HG03439 (cell line): ENCODE results near the gene DCAF7.
A peak's percentile ranks its signal among the peaks of the same experiment; 100 is the strongest.

Source experiments
- ATAC-seq: cut with Tn5 transposase; IDR thresholded peaks from one replicate; pipeline ENCODE4 v1.9.1; 2021; ENCODE audit warnings: mild to moderate bottlenecking, moderate library complexity; ENCODE audit not compliant: unreplicated experiment

The DCAF7 gene, protein sequence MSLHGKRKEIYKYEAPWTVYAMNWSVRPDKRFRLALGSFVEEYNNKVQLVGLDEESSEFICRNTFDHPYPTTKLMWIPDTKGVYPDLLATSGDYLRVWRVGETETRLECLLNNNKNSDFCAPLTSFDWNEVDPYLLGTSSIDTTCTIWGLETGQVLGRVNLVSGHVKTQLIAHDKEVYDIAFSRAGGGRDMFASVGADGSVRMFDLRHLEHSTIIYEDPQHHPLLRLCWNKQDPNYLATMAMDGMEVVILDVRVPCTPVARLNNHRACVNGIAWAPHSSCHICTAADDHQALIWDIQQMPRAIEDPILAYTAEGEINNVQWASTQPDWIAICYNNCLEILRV

DNA sequence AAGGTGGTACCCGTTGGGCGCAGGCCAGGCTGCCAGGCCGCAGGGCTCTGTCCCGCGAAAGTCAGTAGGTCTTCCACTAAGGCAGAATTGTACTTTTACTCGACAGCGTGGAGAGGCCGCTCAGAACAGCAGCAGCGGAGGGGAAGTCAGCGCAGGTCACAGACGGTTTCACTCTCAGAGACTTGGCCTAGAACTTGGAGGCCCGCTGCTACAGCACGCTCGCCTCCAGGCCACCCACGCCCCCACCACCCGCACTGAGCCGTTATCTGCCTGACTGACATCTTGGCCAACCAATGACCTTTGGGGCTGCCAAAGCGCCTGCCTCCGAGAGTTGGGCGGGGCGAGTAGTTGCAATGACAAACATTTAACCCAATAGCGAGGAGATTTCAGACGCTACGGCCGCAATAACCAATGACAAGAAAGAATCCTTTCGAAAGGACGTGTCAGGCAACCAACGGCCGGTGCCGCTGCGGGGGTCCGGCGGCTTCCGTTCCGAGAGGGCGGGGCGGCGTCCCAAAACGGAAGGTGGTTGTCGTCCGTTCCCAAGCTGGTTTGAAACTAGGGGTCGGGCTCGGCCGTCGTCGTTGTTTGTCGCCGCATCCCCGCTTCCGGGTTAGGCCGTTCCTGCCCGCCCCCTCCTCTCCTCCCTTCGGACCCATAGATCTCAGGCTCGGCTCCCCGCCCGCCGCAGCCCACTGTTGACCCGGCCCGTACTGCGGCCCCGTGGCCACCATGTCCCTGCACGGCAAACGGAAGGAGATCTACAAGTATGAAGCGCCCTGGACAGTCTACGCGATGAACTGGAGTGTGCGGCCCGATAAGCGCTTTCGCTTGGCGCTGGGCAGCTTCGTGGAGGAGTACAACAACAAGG is at the start of gene DCAF7:
TSS of gene DCAF7 (plus strand) at position 532 of the 871 bp plus-strand sequence. CDS start at position 733, 201 bp downstream.
- peak; percentile 94 for ATAC-seq

DNA sequence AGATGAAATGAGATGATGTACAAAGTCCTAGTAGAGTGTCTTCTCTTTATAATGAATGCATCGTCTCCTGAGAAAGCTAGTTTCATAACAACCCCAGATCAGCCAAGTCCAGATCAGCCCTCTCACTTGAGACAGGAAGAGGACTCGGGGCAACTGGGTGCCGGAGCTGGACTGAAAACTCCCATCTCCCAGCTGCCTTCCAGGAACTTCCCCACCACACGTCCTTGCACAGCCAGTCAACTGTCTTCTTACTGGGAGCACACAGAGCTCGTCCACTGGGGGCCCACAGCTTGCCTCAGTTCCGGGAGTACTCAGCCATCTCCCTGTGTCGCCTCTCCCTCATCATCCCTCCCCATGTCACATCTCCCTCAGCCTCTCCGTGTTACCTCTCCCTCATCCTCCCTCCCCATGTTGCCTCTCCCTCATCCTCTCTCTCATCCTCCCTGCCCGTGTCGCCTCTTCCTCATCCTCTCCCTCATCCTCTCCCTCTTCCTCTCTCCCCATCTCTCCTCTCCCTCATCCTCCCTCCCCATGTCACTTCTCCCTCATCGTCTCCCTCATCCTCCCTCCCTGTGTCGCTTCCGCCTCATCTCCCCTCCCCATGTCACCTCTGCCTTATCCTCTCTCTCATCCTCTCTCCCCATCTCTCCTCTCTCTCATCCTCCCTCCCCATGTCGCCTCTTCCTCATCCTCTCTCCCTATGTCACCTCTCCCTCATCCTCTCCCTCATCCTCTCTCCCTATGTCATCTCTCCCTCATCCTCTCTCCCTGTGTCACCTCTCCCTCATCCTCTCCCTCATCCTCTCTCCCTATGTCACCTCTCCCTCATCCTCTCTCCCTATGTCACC is 49.5 kb upstream of the DCAF7 start:
- ATAC-seq: no peak

DNA sequence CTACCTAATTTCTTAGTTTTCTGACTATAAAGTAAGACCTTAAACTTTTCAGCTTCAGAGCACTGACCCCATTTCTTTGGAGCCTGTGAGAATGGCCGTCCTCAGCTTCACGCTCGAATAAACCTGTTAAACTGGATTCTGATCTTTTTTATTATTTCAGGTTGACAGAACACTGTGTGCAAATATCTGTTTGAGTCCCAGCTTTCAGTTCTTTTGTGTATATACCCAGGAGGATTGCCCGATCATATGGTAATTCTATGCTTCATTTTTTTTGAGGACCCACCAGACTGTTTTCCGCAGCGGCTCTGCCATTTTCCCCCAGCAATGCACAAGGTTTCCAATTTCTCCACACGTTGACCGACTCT is 47.0 kb upstream of the DCAF7 start:
- no peak for ATAC-seq

DNA sequence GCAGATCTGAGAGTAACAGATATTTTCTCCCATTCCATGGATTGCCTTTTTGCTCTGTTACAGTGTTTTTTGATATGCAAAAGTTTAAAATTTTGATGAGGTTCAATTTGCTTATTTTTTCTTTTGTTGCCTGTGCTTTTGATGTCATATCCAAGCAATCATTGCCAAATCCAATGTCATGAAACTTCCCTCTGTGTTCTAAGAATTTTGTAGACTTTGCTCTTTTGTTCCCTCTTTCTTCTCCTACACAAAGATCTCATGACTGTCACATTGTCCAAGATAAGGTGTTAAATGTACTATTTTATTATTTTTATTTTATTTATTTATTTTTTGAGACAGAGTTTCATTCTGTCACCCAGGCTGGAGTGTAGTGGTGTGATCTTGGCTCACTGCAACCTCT is 46.0 kb upstream of the DCAF7 start:
- no peak for ATAC-seq

DNA sequence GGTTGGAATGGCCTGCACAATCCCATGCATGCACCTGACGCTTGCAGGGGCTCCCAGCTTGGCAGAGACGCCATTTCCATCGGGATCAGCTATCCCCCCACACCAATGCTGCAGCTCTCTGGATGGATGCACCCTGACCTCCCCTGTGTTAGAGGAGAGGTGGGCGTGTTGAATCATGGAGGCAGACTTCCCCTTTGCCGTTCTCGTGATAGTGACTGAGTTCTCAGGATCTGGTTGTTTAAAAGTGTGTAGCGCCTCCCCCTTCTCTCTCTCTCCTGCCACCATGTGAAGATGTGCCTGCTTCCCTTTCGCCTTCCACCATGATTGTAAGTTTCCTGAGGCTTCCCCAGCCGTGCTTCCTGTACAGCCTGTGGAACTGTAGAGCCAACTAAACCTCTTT is 44.9 kb upstream of the DCAF7 start:
- no peak for ATAC-seq

DNA sequence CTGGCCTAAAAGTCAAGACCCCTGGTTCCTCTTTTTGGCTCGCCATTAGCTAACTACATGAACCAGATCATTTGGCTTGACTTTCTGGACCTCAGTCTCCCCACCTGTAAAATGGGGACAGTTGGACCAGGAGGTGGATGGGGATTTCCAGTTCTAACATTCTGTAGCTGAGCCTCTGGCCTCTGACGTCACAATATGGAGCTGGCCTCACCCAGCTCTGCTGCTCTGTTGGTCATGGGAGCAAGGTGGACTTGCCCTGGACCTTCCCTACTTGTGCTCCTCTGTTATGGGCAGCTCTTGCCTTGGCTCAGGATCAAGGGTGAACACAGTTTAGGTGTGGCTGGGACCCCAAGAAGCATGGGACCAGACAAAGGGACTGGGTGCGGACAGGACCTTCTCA is 43.6 kb upstream of the DCAF7 start:
- ATAC-seq: no peak

DNA sequence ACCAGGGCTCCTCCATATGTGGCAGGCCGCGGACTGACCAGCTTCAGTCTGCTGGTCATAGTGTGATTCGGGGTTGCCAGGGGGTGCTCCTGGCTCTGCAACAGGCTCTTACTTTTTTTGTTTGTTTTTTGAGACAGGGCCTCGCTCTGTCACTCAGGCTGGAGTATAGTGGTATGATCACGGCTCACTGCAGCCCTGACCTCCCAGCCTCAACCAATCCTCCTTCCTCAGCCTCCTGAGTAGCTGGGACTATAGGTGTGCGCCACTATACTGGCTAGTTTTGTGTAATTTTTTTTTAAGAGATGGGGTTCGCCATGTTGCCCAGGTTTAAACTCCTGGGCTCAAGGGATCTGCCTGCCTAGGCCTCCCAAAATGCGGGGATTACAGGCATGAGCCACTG is 38.9 kb upstream of the DCAF7 start:
- no peak for ATAC-seq

DNA sequence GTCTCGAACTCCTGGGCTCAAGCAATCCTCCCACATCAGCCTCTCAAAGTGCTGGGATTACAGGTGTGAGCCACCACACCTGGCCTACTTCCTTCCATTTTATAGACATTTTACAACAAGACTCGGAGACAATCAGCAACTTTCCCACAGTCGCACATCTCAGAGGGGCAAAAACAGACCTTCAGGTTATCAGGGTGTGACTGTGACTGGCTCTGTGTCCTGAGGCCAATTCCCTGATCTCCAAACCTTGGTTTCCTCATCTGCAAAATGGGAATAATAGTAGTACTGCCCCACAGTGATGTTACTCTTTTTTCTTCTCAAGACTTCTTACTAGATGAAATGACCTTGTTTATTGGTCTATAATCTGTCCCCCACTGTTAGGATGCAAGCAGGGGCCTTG is 37.9 kb upstream of the DCAF7 start:
- no peak for ATAC-seq

DNA sequence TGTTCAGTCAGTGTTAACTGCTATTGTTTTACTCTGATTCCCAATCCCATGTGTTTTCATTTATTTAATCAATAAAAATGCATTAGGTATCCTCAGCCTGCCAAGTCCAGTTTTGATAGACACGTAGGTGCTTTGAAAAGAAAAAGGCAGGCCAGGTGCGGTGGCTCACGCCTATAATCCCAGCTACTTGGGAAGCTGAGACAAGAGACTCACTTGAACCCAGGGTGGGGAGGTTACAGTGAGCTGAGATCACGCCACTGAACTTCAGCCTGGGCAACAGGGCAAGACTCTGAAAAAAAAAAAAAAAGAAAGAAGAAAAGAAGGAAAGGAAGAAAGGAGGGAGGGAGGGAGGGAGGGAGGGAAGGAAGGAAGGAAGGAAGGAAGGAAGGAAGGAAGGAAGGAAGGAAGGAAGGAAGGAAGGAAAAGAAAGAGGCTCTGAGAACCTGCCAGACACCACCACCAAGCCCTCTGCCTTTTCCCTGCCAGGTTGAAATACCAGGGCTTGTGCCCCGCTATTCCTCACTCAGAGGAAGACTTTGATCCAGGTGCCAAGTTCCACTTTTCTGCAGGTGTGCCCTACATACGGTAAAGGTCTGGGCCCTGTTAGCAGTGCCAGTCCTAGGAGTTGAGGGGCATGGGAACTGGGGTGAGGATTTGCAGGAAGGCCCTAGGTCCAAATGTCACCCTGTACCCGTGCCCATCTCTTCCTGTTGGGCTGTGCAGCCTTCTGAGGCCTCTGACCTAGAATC is 37.2 kb upstream of the DCAF7 start:
- no peak for ATAC-seq

DNA sequence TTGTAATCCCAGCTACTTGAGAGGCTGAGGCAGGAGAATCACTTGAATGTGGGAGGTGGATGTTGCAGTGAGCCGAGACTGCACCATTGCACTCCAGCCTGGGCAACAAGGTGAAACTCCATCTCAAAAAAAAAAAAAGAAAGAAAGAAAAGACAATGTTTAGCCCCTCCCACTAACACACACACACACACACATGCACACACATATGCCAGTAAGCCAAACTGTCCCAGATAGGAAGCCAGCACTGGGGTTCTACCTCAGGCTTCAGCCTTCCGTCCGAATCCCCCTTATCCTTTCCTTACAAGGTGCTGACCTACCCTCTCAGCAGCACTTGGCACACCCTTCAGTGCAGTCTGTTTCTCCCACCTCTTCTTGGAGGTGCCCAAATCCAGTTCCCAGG is 35.8 kb upstream of the DCAF7 start:
- ATAC-seq: no peak

DNA sequence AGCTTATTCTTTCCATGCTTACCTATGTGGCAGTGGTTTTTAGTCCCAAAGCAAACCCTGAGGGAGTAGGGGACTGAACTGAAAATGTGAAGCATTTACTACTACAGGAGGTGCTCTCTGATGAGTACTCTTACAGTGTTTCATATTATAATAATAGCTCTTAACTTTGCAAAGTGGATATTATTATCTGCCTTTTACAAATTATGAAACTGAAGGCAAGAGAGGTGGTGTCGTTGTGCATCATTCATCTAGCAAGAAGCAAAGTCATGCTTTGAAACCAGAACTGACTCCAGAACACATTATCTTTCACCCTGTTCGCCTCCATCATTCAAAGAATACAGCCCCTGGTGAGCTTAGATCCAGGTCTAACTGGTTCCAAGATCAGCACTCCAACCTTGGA is 35.3 kb upstream of the DCAF7 start:
- no peak for ATAC-seq

DNA sequence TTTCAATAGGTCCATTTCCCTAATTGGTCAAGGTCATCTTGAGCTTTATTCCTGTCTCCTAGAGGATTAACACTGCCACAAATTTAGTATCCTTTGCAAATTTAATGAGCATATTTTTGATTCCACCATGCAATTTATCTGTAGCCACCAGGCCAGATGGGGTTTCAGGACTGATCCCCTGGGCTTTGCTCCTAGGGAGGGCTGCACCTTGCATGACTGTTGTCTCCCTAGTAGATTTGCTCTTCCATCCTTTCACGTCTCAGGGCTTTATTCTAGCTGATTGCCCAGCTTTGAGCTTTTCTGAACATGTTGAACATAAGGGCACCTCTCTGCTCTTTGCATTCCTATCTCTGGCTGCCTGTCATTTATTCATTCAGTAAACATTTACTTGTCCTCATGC is 34.9 kb upstream of the DCAF7 start:
- ATAC-seq: no peak

DNA sequence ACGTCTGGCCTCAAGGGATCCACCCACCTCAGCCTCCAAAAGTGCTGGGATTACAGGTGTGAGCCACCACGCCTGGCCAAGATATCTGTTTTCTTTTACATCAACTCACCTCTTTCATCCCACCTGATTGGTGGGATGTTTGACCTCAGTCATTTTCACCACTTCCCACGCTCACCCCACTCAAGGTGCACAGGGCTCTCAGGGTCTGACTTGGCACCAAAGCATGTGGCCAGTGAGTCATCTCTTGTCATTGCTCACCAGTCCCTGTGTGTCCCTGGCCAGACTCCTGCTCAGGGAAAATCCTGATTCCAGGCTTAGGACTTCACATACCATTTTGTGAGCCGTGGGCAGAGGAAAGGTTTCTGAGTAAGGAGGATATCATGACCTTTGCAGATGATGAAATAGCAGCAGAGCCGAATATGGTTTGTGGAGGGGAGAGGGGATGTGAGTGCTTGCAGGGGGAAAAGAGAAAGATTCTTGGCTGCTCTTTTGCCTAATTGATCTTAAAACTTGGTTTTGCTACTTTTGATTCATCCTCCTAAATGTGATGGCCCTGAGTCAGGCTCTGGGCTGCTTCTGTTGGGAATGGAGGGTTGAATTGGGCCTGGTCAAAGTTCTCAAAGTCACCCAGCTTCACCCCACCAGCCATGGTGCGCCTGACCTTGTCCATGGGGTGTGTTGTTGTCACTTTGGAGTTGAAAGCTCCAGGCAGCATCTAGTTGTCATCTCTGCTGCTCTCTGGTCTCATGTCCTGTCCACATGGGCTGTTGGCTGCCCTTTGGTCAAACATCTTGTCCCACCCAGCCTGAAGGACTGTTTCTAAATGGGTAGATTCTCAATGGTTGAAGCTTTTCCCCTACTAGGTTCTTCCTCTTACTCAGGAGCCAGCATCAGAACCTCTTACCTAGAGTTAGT is 33.1 kb upstream of the DCAF7 start:
- ATAC-seq: no peak

DNA sequence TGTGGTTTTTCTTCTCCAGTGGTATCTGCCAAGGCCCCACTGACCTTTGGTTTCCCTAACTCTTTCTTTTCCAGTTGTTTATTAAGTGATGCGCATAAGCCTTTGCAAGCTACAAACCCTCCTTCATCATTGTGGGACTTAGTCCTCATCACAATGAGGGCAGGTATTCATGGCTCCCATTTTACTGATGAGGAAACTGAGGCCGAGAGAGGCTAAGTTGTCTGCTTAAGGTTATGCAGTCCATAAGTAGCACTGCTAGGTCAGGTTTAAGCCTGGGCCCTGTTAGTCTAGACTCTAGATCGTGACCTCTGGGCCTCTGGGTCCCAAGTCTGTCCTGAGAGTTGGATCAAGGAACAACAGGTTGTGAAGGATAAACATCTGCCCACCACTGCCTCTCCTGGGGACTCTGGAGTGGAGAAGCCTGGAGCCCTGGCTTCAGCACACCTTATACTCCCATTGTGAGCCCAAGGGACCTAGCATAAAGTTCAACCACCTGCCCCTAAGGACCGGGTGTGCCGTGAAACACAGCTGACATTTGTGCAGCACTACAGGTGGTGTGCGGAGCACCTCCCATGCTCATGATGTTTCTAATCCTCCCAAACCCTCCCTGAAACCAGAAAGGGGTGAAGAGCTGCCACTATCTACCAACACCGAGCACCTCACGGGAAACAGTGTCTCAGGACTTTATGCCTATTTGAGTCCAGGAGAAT is 32.3 kb upstream of the DCAF7 start:
- no peak for ATAC-seq

DNA sequence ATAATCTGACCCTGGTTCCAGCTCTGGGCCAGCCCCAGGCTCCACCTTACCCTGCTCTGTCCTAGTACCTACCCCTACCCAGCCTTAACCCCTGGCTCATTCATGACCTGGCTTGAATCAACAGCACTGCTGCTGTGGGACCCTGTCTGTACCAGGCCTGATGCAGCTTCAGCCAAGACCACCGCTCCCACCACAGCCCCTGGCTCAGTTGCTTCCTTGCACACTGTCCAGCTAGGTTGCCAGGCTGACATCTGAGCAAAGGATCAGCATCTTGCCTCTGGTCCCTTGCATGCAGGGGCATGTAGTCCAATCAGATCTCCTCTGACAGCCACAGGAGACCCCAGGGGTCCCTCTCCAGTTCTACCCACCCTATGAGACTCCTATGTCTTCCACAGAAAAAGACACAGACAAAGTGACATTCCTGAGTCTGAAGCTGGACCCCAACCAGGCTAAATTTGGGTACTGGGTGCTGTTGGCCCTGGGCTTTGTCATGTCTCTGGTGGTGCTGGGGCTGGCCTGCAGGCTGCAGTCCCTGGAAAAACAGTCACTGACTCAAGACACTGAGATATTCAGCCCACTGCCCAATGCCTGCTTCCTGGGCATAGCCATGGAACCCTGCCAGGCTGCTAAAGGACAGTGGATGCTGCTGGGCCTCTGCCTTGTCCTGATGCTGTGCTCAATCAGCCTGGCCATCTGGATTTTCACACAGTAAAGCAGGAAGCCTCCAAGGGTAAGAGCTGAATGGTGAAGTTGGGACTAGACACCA is 31.0 kb upstream of the DCAF7 start:
- ATAC-seq: no peak

DNA sequence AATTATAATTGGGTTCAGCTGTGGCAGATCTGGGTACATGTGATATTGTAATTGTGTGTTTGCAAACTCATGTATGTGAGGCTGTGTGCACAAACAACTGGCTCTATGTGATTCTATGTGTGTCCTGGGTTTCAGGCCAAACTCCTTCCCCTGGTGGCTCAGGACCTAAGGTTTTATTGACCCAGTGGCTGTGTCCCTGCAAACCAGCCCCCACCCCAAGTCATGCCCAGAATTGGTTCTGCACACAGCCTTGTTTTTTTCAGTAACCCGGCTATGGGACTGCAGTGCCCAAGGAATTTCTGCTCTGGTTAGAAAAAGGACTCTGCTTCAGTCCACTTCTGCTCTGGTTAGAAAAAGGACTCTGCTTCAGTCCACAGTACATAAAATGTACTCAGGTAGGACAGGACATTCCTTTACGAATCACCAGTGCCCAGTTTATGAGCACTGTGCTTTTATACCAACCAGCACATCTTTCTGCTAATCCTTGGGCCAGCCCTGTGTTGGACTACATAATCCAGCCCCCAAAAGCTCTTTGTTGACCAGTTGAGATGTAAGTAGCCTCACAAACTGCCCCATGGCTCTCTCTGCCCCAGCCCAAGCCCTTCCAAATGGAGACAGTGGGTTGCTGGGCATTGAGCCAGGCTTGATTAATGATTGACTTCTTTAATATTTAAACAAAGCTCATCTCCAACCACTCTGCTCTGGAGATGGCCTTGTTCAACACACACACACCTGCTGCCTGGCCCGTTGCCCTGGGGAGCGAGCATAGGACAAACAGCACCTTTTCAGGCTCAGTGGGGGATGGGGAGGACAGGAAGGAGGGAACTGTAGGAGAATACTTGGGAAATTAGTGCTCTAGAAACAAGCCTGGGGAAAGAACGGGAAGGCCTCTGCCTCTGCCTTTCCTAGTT is 30.1 kb upstream of the DCAF7 start:
- no peak for ATAC-seq

DNA sequence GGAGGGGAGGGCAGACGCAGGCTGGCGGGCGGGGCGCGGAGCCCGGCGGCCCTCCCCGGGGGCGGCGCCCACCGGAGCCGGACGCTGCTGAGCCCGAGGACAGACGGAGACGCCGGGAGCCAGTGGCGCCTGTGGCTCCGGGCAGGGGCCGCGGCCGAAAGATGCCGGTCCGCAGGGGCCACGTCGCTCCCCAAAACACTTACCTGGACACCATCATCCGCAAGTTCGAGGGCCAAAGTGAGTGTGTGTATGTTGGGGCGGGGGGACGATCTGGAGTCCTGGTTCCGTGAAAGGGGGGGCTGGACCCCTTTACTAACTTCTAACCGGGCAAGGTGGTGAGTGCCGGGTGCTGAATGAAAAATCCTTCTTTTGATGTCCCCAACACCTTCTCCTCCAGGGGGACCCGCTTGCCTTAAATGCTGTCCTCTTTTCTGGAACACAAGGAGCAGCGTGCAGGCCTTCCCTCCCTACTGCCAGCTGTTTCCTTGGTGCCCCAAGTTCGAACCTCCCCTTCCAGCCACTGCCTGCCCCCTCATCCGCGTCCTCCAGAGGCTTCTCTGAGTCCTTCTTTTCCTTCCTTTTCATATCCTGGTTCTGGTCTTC is 26.9 kb upstream of the DCAF7 start, which contains the start of gene KCNH6:
TSS of gene KCNH6 (plus strand) at position 106 of the 603 bp plus-strand sequence. CDS start at position 162, 56 bp downstream.
- ATAC-seq: no peak
